ENCODE results near the gene TMEM132C.

- no peak for TF ChIP-seq CTCF (conservative IDR thresholded peaks at IDR 0.05; ENCODE audit: low read depth, low read length)
- no peak for TF ChIP-seq EZH2 (IDR thresholded peaks at IDR 0.05; ENCODE audit: low read length, unreplicated experiment)
Observed at GRCh38 chr12:128695697-128696096, 428.7 kb downstream of the TMEM132C start.
